HepG2 (cell line): ENCODE results near the gene OCSTAMP. TPM values are rescaled to one million over a fixed set of nuclear protein-coding genes. Genes with fewer than 3 reads are reported as not detected.

Source experiments
- ARID4A ChIP-seq: sonication (generic); formaldehyde crosslinking; IDR thresholded peaks from 2 replicates; pipeline ENCODE4 v1.5.0; 2020; ENCODE audit warnings: mild to moderate bottlenecking, missing genetic modification reagents, borderline replicate concordance
- ATM ChIP-seq: fragments of 450-650 bp; IDR thresholded peaks from 2 replicates; pipeline ENCODE4 v1.7.1; 2017; ENCODE audit warnings: mild to moderate bottlenecking, borderline replicate concordance
- BATF2 ChIP-seq: sonication (generic); formaldehyde crosslinking; IDR thresholded peaks from 2 replicates; pipeline ENCODE4 v1.8.0; 2022; ENCODE audit warnings: mild to moderate bottlenecking, missing genetic modification reagents, moderate library complexity
- CENPX ChIP-seq: sonication (generic); formaldehyde crosslinking; IDR thresholded peaks from 2 replicates; pipeline ENCODE4 v1.9.0; 2021; ENCODE audit warnings: mild to moderate bottlenecking, missing genetic modification reagents, moderate library complexity
- CSRNP2 ChIP-seq: sonication (generic); formaldehyde crosslinking; conservative IDR thresholded peaks from 2 replicates; pipeline ENCODE4 v1.8.0; 2022; ENCODE audit warnings: low read depth, missing genetic modification reagents
- FOXK1 ChIP-seq: sonication (generic); formaldehyde crosslinking; IDR thresholded peaks from 2 replicates; pipeline ENCODE4 v1.4.0; 2020; ENCODE audit warnings: low read depth, missing genetic modification reagents, borderline replicate concordance
- HDAC1 ChIP-seq: sonication (generic); formaldehyde crosslinking; IDR thresholded peaks from 2 replicates; pipeline ENCODE4 v1.5.1; 2020; ENCODE audit warnings: mild to moderate bottlenecking, missing genetic modification reagents
- MLXIP ChIP-seq: sonication (generic); formaldehyde crosslinking; IDR thresholded peaks from 2 replicates; pipeline ENCODE4 v1.9.0; 2021; ENCODE audit warnings: missing genetic modification reagents, borderline replicate concordance
- PHF21A ChIP-seq: sonication (generic); formaldehyde crosslinking; IDR thresholded peaks from 2 replicates; pipeline ENCODE4 v1.5.0; 2020; ENCODE audit warnings: mild to moderate bottlenecking, missing genetic modification reagents
- RARA ChIP-seq: IDR thresholded peaks from 2 replicates; pipeline ENCODE4 v1.6.1; 2016; ENCODE audit warnings: missing genetic modification reagents, missing compliant biosample characterization
- SATB2 ChIP-seq: sonication (generic); formaldehyde crosslinking; IDR thresholded peaks from 2 replicates; pipeline ENCODE4 v1.5.0; 2020; ENCODE audit warnings: missing genetic modification reagents
- SOX13 ChIP-seq, 3 experiments: fragments of 450-650 bp in 1 of 3; sonication (generic) in 1 of 3; formaldehyde crosslinking in 1 of 3; IDR thresholded peaks in 2 of 3; conservative IDR thresholded peaks in 1 of 3; 2 replicates each; pipeline versions ENCODE4 v1.5.0 to v1.6.1; 2016 to 2020; ENCODE audit warnings: antibody characterized with exemption in 1 of 3, mild to moderate bottlenecking in 1 of 3, missing compliant biosample characterization in 1 of 3, missing genetic modification reagents in 1 of 3, moderate library complexity in 1 of 3
- SOX5 ChIP-seq: IDR thresholded peaks from 2 replicates; pipeline ENCODE4 v1.6.1; 2016; ENCODE audit warnings: borderline replicate concordance
- SOX6 ChIP-seq, 2 experiments: fragments of 450-650 bp in 1 of 2; sonication (generic) in 1 of 2; formaldehyde crosslinking in 1 of 2; IDR thresholded peaks; 2 replicates each; pipeline versions ENCODE4 v1.4.0 to v1.6.1; 2017 to 2020; ENCODE audit warnings: antibody characterized with exemption in 1 of 2, mild to moderate bottlenecking in 1 of 2, missing genetic modification reagents in 1 of 2
- ZNF12 ChIP-seq: sonication (generic); formaldehyde crosslinking; IDR thresholded peaks from 2 replicates; pipeline ENCODE4 v1.5.0; 2020; ENCODE audit warnings: missing genetic modification reagents
- ZNF34 ChIP-seq: sonication (generic); formaldehyde crosslinking; IDR thresholded peaks from 2 replicates; pipeline ENCODE4 v1.4.0; 2020; ENCODE audit warnings: mild to moderate bottlenecking, missing genetic modification reagents, borderline replicate concordance
- ZNF720 ChIP-seq: sonication (generic); formaldehyde crosslinking; IDR thresholded peaks from 2 replicates; pipeline ENCODE4 v1.4.0; 2020; ENCODE audit warnings: missing genetic modification reagents
- ZNF740 ChIP-seq: sonication (generic); formaldehyde crosslinking; IDR thresholded peaks from 2 replicates; pipeline ENCODE4 v1.4.0; 2020; ENCODE audit warnings: missing genetic modification reagents
- polyA plus RNA-seq, 8 experiments: library from polyadenylated mRNA; depleted of rRNA in 3 of 8; stranded (reverse) in 7 of 8; unstranded in 1 of 8; fragments of >200 nt; fragmentation: Illumina TruSeq in 4 of 8; extraction: Trizol in 4 of 8; gene quantifications; 2 replicates each; pipeline versions ENCODE4 v1.2.1 to v1.2.3, GENCODE V29; 2011 to 2016; ENCODE audit warnings: low read depth in 4 of 8, missing spikeins in 1 of 8, mixed read lengths in 1 of 8; ENCODE audit not compliant: insufficient read depth in 1 of 8
- total RNA-seq, 5 experiments: library from RNA; depleted of rRNA; stranded (reverse); fragments of >200 nt; fragmentation: Illumina TruSeq; extraction: Trizol; gene quantifications; 2 replicates each; pipeline ENCODE4 v1.2.3, GENCODE V29; 2016; ENCODE audit warnings: low read depth in 1 of 5

Gene OCSTAMP
- total and polyA plus RNA-seq, 2 of the 13 experiments (the other 11 are each of a cell fraction or from before 2014, with no cell fraction given), result not detected

- no peak for TF ChIP-seq ZNF34 (CRISPR knock-in tag)
- TF ChIP-seq ZNF720, result no peak
- no peak for TF ChIP-seq BATF2 (CRISPR knock-in tag)
- TF ChIP-seq SOX13 (IDR thresholded peaks at IDR 0.05), result no peak
- peak in 1 of 2 experiments; percentile 78; a peak in 2 of 4 replicates for TF ChIP-seq SOX13 (CRISPR knock-in tag; conservative IDR thresholded peaks at IDR 0.05 in 1 of 2, IDR thresholded peaks at IDR 0.05 in 1 of 2)
- no peak for TF ChIP-seq SOX6 (IDR thresholded peaks at IDR 0.05)
- TF ChIP-seq SOX6 (CRISPR knock-in tag; IDR thresholded peaks at IDR 0.05), result peak; percentile 63; the same call in 1 of the 2 replicates
- no peak for TF ChIP-seq ZNF740 (CRISPR knock-in tag)
- no peak for TF ChIP-seq ATM
- peak; percentile 87 for TF ChIP-seq RARA (CRISPR knock-in tag)
- TF ChIP-seq HDAC1 (CRISPR knock-in tag), result no peak
- no peak for TF ChIP-seq CSRNP2
- 0 out of 2 replicates have a peak, but pooled peaks have one; percentile 14 for TF ChIP-seq ZNF12 (CRISPR knock-in tag)
- TF ChIP-seq ARID4A (CRISPR knock-in tag), result no peak; the same call in 1 of the 2 replicates
- TF ChIP-seq SOX5, result peak; percentile 79; the same call in 1 of the 2 replicates
- peak; percentile 10; the same call in 1 of the 2 replicates for TF ChIP-seq PHF21A
- no peak for TF ChIP-seq MLXIP (CRISPR knock-in tag)
- peak; percentile 62; the same call in 1 of the 2 replicates for TF ChIP-seq FOXK1 (CRISPR knock-in tag)
- TF ChIP-seq SATB2 (CRISPR knock-in tag), result no peak
- TF ChIP-seq CENPX (CRISPR knock-in tag), result no peak
Observed at GRCh38 chr20:46523108-46523507, 27.3 kb downstream of the OCSTAMP start (continued).
